HepG2 (cell line): Measurements from ENCODE around the gene FASTK. TPM values are rescaled to one million over a fixed set of nuclear protein-coding genes. Genes with fewer than 3 reads are reported as not detected.
A peak's percentile ranks its signal among the peaks of the same experiment; 100 is the strongest.

Experiments
- CHCHD3 ChIP-seq: sonication (generic); formaldehyde crosslinking; IDR thresholded peaks from 2 replicates; pipeline ENCODE4 v1.8.0; 2022; ENCODE audit warnings: mild to moderate bottlenecking, missing genetic modification reagents, moderate library complexity
- EED ChIP-seq: sonication (generic); formaldehyde crosslinking; IDR thresholded peaks from 2 replicates; pipeline ENCODE4 v1.5.0; 2020; ENCODE audit warnings: mild to moderate bottlenecking, missing genetic modification reagents
- FOXC1 ChIP-seq: sonication (generic); formaldehyde crosslinking; IDR thresholded peaks from 2 replicates; pipeline ENCODE4 v1.8.0; 2022; ENCODE audit warnings: mild to moderate bottlenecking, missing genetic modification reagents, borderline replicate concordance
- ISX ChIP-seq: sonication (generic); formaldehyde crosslinking; conservative IDR thresholded peaks from 2 replicates; pipeline ENCODE4 v1.5.0; 2020; ENCODE audit warnings: missing genetic modification reagents
- KAT7 ChIP-seq: IDR thresholded peaks from 2 replicates; pipeline ENCODE4 v1.6.1; 2018; ENCODE audit warnings: borderline replicate concordance, missing compliant biosample characterization
- MTA1 ChIP-seq: sonication (generic); formaldehyde crosslinking; IDR thresholded peaks from 2 replicates; pipeline ENCODE4 v1.4.0; 2020; ENCODE audit warnings: missing genetic modification reagents, mild to moderate bottlenecking, borderline replicate concordance
- PATZ1 ChIP-seq: sonication (generic); formaldehyde crosslinking; IDR thresholded peaks from 2 replicates; pipeline ENCODE4 v1.4.0; 2020; ENCODE audit warnings: missing genetic modification reagents
- PHF5A ChIP-seq: IDR thresholded peaks from one replicate; pipeline ENCODE4 v1.6.1; 2018; ENCODE audit warnings: low read depth, missing genetic modification reagents; ENCODE audit not compliant: unreplicated experiment
- PHF8 ChIP-seq: sonication (generic); formaldehyde crosslinking; IDR thresholded peaks from 2 replicates; pipeline ENCODE4 v1.5.0; 2020; ENCODE audit warnings: missing genetic modification reagents
- POGK ChIP-seq: sonication (generic); formaldehyde crosslinking; conservative IDR thresholded peaks from 2 replicates; pipeline ENCODE4 v1.8.0; 2022; ENCODE audit warnings: mild to moderate bottlenecking, moderate library complexity, missing genetic modification reagents
- SCMH1 ChIP-seq: sonication (generic); formaldehyde crosslinking; IDR thresholded peaks from 2 replicates; pipeline ENCODE4 v1.9.0; 2021; ENCODE audit warnings: missing genetic modification reagents, mild to moderate bottlenecking, borderline replicate concordance
- SP5 ChIP-seq: IDR thresholded peaks from 2 replicates; pipeline ENCODE4 v1.6.1; 2016; ENCODE audit warnings: low read depth, borderline replicate concordance
- TGIF2 ChIP-seq: IDR thresholded peaks from 2 replicates; pipeline ENCODE4 v1.6.1; 2016; ENCODE audit warnings: control low read depth, missing compliant biosample characterization
- USF2 ChIP-seq, 2 experiments: sonication (generic) in 1 of 2; formaldehyde crosslinking in 1 of 2; IDR thresholded peaks; 2 replicates each; pipeline versions ENCODE4 v1.5.1 to v1.6.1; 2011 to 2020; ENCODE audit warnings: borderline replicate concordance in 1 of 2, low read depth in 1 of 2, low read length in 1 of 2, mild to moderate bottlenecking in 1 of 2, missing genetic modification reagents in 1 of 2, moderate library complexity in 1 of 2
- ZFYVE20 ChIP-seq: sonication (generic); formaldehyde crosslinking; IDR thresholded peaks from 2 replicates; pipeline ENCODE4 v1.8.0; 2023; ENCODE audit warnings: low read depth, mild to moderate bottlenecking, moderate library complexity, missing genetic modification reagents, borderline replicate concordance
- ZKSCAN8 ChIP-seq: IDR thresholded peaks from 2 replicates; pipeline ENCODE4 v1.6.1; 2016; ENCODE audit warnings: borderline replicate concordance, missing genetic modification reagents, missing compliant biosample characterization
- ZNF124 ChIP-seq: sonication (generic); formaldehyde crosslinking; IDR thresholded peaks from 2 replicates; pipeline ENCODE4 v1.4.0; 2020; ENCODE audit warnings: missing genetic modification reagents
- ZNF317 ChIP-seq: sonication (generic); formaldehyde crosslinking; IDR thresholded peaks from 2 replicates; pipeline ENCODE4 v1.5.0; 2020; ENCODE audit warnings: mild to moderate bottlenecking, missing genetic modification reagents
- ZNF777 ChIP-seq: sonication (generic); formaldehyde crosslinking; IDR thresholded peaks from 2 replicates; pipeline ENCODE4 v1.4.0; 2020; ENCODE audit warnings: missing genetic modification reagents
- ZNF841 ChIP-seq: sonication (generic); formaldehyde crosslinking; IDR thresholded peaks from 2 replicates; pipeline ENCODE4 v1.8.1; 2023; ENCODE audit warnings: missing genetic modification reagents, borderline replicate concordance
- ZZZ3 ChIP-seq: sonication (generic); formaldehyde crosslinking; IDR thresholded peaks from 2 replicates; pipeline ENCODE4 v1.4.0; 2020; ENCODE audit warnings: missing genetic modification reagents, mild to moderate bottlenecking, borderline replicate concordance
- polyA plus RNA-seq, 8 experiments: library from polyadenylated mRNA; depleted of rRNA in 3 of 8; stranded (reverse) in 7 of 8; unstranded in 1 of 8; fragments of >200 nt; fragmentation: Illumina TruSeq in 4 of 8; extraction: Trizol in 4 of 8; gene quantifications; 2 replicates each; pipeline versions ENCODE4 v1.2.1 to v1.2.3, GENCODE V29; 2011 to 2016; ENCODE audit warnings: low read depth in 4 of 8, missing spikeins in 1 of 8, mixed read lengths in 1 of 8; ENCODE audit not compliant: insufficient read depth in 1 of 8
- total RNA-seq, 5 experiments: library from RNA; depleted of rRNA; stranded (reverse); fragments of >200 nt; fragmentation: Illumina TruSeq; extraction: Trizol; gene quantifications; 2 replicates each; pipeline ENCODE4 v1.2.3, GENCODE V29; 2016; ENCODE audit warnings: low read depth in 1 of 5
- TF ChIP-seq, protein P1 (sequence below): sonication (generic); formaldehyde crosslinking; IDR thresholded peaks from 2 replicates; pipeline ENCODE4 v1.5.1; 2020; ENCODE audit warnings: missing genetic modification reagents, mild to moderate bottlenecking, borderline replicate concordance

Gene FASTK
- total and polyA plus RNA-seq, 2 of the 13 experiments (the other 11 are each of a cell fraction or from before 2014, with no cell fraction given) = 52.9 to 55.7 TPM

DNA sequence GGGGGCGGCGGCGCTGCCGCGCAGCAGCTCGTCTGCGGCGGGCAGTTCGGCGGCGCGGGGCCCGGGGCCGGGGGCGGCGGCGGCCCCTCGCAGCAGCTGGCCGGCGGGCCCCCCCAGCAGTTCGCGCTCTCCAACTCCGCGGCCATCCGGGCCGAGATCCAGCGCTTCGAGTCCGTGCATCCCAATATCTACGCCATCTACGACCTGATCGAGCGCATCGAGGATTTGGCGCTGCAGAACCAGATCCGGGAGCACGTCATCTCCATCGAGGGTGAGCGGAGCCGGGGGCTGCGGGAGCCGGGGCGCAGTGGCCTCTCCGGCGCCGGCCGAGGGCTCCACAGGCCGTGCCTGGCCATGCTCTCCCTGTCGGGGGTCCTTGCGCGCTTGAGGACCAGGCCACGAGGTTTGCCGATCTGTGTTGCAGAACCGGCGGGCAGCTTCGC is 6.2 kb upstream of the FASTK start (continued):
- TF ChIP-seq, protein P1, sequence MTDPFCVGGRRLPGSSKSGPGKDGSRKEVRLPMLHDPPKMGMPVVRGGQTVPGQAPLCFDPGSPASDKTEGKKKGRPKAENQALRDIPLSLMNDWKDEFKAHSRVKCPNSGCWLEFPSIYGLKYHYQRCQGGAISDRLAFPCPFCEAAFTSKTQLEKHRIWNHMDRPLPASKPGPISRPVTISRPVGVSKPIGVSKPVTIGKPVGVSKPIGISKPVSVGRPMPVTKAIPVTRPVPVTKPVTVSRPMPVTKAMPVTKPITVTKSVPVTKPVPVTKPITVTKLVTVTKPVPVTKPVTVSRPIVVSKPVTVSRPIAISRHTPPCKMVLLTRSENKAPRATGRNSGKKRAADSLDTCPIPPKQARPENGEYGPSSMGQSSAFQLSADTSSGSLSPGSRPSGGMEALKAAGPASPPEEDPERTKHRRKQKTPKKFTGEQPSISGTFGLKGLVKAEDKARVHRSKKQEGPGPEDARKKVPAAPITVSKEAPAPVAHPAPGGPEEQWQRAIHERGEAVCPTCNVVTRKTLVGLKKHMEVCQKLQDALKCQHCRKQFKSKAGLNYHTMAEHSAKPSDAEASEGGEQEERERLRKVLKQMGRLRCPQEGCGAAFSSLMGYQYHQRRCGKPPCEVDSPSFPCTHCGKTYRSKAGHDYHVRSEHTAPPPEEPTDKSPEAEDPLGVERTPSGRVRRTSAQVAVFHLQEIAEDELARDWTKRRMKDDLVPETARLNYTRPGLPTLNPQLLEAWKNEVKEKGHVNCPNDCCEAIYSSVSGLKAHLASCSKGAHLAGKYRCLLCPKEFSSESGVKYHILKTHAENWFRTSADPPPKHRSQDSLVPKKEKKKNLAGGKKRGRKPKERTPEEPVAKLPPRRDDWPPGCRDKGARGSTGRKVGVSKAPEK = no peak
- TF ChIP-seq PATZ1 (CRISPR knock-in tag) (0 out of 2 replicates have a peak, but pooled peaks have one; percentile 19), ZNF841 (CRISPR knock-in tag) (no peak), MTA1 (CRISPR knock-in tag) (no peak), ZFYVE20 (CRISPR knock-in tag) (no peak), ZKSCAN8 (CRISPR knock-in tag) (no peak), SCMH1 (CRISPR knock-in tag) (no peak), EED (no peak), PHF8 (CRISPR knock-in tag) (no peak), POGK (CRISPR knock-in tag) (no peak), SP5 (no peak), ZNF777 (no peak), ISX (CRISPR knock-in tag) (no peak), CHCHD3 (CRISPR knock-in tag) (no peak), KAT7 (CRISPR knock-in tag) (0 out of 2 replicates have a peak, but pooled peaks have one; percentile 15), ZNF124 (0 out of 2 replicates have a peak, but pooled peaks have one; percentile 48), ZZZ3 (no peak), TGIF2 (CRISPR knock-in tag) (no peak), ZNF317 (CRISPR knock-in tag) (0 out of 2 replicates have a peak, but pooled peaks have one; percentile 7), PHF5A (no peak), USF2 (IDR thresholded peaks at IDR 0.05; ENCODE audit: low read depth, low read length) (no peak), USF2 (CRISPR knock-in tag; IDR thresholded peaks at IDR 0.05; ENCODE audit: borderline replicate concordance) (no peak), FOXC1 (CRISPR knock-in tag) (no peak)
